GM12873 (cell line): ENCODE results near the gene NUDT5.

ENCODE experiments used
- CTCF ChIP-seq: IDR thresholded peaks from 2 replicates; pipeline ENCODE4 v1.5.1; 2012; ENCODE audit warnings: low read depth, mild to moderate bottlenecking, moderate library complexity, low read length, control low read depth; ENCODE audit not compliant: insufficient read depth; ENCODE audit errors: missing control alignments

Gene NUDT5

GRCh38 chr10:12121673-12122072 is 74.0 kb downstream of the NUDT5 start:
- no peak for TF ChIP-seq CTCF
